K562 (cell line): ENCODE data around the gene AP1G1. TPM values are rescaled to one million over a fixed set of nuclear protein-coding genes. Genes with fewer than 3 reads are reported as not detected.

Source experiments
- ATF7 ChIP-seq: fragments of 450-650 bp; IDR thresholded peaks from 2 replicates; pipeline ENCODE4 v1.7.1; 2014; ENCODE audit warnings: mild to moderate bottlenecking, moderate library complexity
- CSDE1 ChIP-seq, 2 experiments: fragments of 450-650 bp; IDR thresholded peaks; 2 replicates each; pipeline ENCODE4 v1.6.1; 2016; ENCODE audit warnings: mild to moderate bottlenecking in 1 of 2
- EGR1 ChIP-seq: fragments of 450-650 bp; conservative IDR thresholded peaks from 2 replicates; pipeline ENCODE4 v1.6.1; 2017; ENCODE audit warnings: mild to moderate bottlenecking
- GABPB1 ChIP-seq: sonication (generic); formaldehyde crosslinking; IDR thresholded peaks from 2 replicates; pipeline ENCODE4 v1.8.0; 2022; ENCODE audit warnings: mild to moderate bottlenecking, missing genetic modification reagents
- KAT7 ChIP-seq: sonication (generic); formaldehyde crosslinking; IDR thresholded peaks from 2 replicates; pipeline ENCODE4 v1.8.0; 2022; ENCODE audit warnings: missing genetic modification reagents, mild to moderate bottlenecking, borderline replicate concordance
- NR2C1 ChIP-seq, 2 experiments: fragments of 450-650 bp; IDR thresholded peaks; 2 replicates each; pipeline ENCODE4 v1.6.1; 2017; ENCODE audit warnings: mild to moderate bottlenecking in 2 of 2, antibody characterized with exemption in 1 of 2, inconsistent platforms in 1 of 2, missing compliant biosample characterization in 1 of 2, missing genetic modification characterization in 1 of 2
- RHOXF2B ChIP-seq: fragments of 250-450 bp; sonication (Bioruptor Pico); conservative IDR thresholded peaks from 2 replicates; pipeline ENCODE4 v1.5.1; 2021
- SAFB ChIP-seq: fragments of 200-400 bp; formaldehyde crosslinking; IDR thresholded peaks from 2 replicates; pipeline ENCODE4 v1.6.1; 2017; ENCODE audit warnings: low read depth, low read length, borderline replicate concordance
- ZNF197 ChIP-seq: fragments of 200-800 bp; sonication (Bioruptor generic); IDR thresholded peaks from 2 replicates; pipeline ENCODE4 v1.6.1; 2016; ENCODE audit warnings: low read depth, missing genetic modification characterization, missing compliant biosample characterization
- polyA plus RNA-seq, 8 experiments: library from polyadenylated mRNA; depleted of rRNA in 4 of 8; stranded (reverse) in 5 of 8; unstranded in 3 of 8; fragments of >200 nt; fragmentation: Nextera tagmentation in 2 of 8; fragmentation: Illumina TruSeq in 1 of 8; extraction: Ambion mirVana in 2 of 8; extraction: Trizol in 1 of 8; gene quantifications; 2 replicates each; pipeline versions ENCODE4 v1.2.1 to v1.2.3, GENCODE V29; 2011 to 2014; ENCODE audit warnings: inconsistent platforms in 1 of 8, missing spikeins in 1 of 8
- total RNA-seq, 7 experiments: library from RNA; depleted of rRNA in 6 of 7; stranded (reverse); fragments of >200 nt in 6 of 7; fragmentation: Illumina TruSeq in 2 of 7; extraction: Trizol in 2 of 7; gene quantifications; 2 replicates each; pipeline versions ENCODE4 v1.2.1 to v1.2.3, GENCODE V29; 2011 to 2021; ENCODE audit warnings: low replicate concordance in 1 of 7
- TF ChIP-seq, protein P1 (sequence below): fragments of 250-450 bp; sonication (Bioruptor Pico); IDR thresholded peaks from 2 replicates; pipeline ENCODE4 v1.8.0; 2021; ENCODE audit warnings: moderate library complexity, mild to moderate bottlenecking, inconsistent platforms
- TF ChIP-seq, protein P2 (sequence below), 2 experiments: fragments of 450-650 bp in 1 of 2; sonication (generic) in 1 of 2; formaldehyde crosslinking in 1 of 2; IDR thresholded peaks; 2 replicates each; pipeline versions ENCODE4 v1.7.1 to v1.9.0; 2016 to 2022; ENCODE audit warnings: inconsistent platforms in 1 of 2, mild to moderate bottlenecking in 1 of 2, missing genetic modification reagents in 1 of 2
- TF ChIP-seq, protein P3 (sequence below), 3 experiments: fragments of 200-800 bp in 1 of 3; sonication (Bioruptor generic) in 1 of 3; sonication (generic) in 1 of 3; formaldehyde crosslinking in 1 of 3; IDR thresholded peaks; 2 replicates each; pipeline versions ENCODE4 v1.6.1 to v1.8.0; 2016 to 2022; ENCODE audit warnings: mild to moderate bottlenecking in 2 of 3, missing compliant biosample characterization in 2 of 3, missing genetic modification characterization in 2 of 3, missing genetic modification reagents in 1 of 3
- TF ChIP-seq, protein P4 (sequence below), 2 experiments: fragments of 450-650 bp; conservative IDR thresholded peaks; 2 replicates each; pipeline ENCODE4 v1.6.1; 2017; ENCODE audit warnings: mild to moderate bottlenecking in 2 of 2, moderate library complexity in 2 of 2

Gene AP1G1
- total and polyA plus RNA-seq, 9 of the 15 experiments (the other 6 are each of a cell fraction or from before 2014, with no cell fraction given), result 7.0 to 59.2 (median 42.0) TPM

DNA sequence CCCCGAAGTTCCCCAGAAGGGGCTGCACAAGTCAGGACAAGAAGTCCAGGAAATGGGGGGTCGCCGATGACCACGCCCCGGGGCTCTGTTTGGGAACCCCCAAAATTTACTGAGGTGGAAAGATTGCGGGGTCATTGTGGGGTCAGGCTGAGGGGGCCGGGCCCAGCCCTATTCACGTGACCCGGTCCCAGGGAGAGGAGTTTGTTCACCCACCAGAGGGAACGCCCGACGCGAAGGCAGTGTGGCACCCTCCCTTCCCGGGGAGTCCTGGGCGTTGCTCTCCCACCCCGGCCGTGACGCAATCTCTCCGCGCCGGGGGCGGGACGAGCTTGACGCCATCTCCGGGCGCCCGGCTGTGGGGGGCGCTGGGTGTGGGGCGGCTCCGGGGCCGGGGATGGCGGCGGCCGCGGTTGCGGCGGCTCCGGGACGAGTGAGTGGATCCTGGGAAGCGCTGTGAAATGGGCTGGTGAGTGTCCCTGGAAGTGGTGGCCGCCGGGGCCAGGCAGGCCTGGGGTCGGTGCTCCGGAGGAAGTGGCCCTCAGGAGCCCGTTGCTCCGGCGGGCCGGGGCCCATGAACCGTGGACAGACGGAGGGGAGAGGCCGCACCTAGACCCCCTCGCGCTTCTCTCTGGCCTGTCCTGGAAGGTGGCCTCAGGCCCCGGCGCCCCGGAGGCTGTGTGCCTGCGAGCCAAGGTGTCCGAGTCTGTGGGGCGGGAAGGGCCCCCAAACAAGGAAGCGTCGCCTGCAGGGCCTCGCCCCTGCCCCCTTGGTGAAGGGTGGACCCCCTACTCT, 37.2 kb upstream of the AP1G1 start, which contains the start of gene ATXN1L (continued):
- TF ChIP-seq SAFB (no peak), NR2C1 (IDR thresholded peaks at IDR 0.05) (peak; percentile 59), NR2C1 (tag; IDR thresholded peaks at IDR 0.05) (peak; percentile 53; the same call in 1 of the 2 replicates), ZNF197 (CRISPR knock-in tag) (peak; percentile 36; the same call in 1 of the 2 replicates), ATF7 (peak; percentile 85), RHOXF2B (CRISPR knock-in tag) (0 out of 2 replicates have a peak, but pooled peaks have one; percentile 48), EGR1 (peak; percentile 62), GABPB1 (CRISPR knock-in tag) (peak; percentile 23; the same call in 1 of the 2 replicates), KAT7 (CRISPR knock-in tag) (no peak), CSDE1 (IDR thresholded peaks at IDR 0.05) (peak in 1 of 2 experiments; percentile 90; a peak in 2 of 4 replicates)
- TF ChIP-seq, protein P1, sequence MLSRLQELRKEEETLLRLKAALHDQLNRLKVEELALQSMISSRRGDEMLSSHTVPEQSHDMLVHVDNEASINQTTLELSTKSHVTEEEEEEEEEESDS, result no peak
- TF ChIP-seq, protein P2, sequence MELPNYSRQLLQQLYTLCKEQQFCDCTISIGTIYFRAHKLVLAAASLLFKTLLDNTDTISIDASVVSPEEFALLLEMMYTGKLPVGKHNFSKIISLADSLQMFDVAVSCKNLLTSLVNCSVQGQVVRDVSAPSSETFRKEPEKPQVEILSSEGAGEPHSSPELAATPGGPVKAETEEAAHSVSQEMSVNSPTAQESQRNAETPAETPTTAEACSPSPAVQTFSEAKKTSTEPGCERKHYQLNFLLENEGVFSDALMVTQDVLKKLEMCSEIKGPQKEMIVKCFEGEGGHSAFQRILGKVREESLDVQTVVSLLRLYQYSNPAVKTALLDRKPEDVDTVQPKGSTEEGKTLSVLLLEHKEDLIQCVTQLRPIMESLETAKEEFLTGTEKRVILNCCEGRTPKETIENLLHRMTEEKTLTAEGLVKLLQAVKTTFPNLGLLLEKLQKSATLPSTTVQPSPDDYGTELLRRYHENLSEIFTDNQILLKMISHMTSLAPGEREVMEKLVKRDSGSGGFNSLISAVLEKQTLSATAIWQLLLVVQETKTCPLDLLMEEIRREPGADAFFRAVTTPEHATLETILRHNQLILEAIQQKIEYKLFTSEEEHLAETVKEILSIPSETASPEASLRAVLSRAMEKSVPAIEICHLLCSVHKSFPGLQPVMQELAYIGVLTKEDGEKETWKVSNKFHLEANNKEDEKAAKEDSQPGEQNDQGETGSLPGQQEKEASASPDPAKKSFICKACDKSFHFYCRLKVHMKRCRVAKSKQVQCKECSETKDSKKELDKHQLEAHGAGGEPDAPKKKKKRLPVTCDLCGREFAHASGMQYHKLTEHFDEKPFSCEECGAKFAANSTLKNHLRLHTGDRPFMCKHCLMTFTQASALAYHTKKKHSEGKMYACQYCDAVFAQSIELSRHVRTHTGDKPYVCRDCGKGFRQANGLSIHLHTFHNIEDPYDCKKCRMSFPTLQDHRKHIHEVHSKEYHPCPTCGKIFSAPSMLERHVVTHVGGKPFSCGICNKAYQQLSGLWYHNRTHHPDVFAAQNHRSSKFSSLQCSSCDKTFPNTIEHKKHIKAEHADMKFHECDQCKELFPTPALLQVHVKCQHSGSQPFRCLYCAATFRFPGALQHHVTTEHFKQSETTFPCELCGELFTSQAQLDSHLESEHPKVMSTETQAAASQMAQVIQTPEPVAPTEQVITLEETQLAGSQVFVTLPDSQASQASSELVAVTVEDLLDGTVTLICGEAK (IDR thresholded peaks at IDR 0.05), result peak; percentile 71; the same call in 1 of the 2 replicates
- TF ChIP-seq, protein P2 (CRISPR knock-in tag; IDR thresholded peaks at IDR 0.05), result no peak
- TF ChIP-seq, protein P3, sequence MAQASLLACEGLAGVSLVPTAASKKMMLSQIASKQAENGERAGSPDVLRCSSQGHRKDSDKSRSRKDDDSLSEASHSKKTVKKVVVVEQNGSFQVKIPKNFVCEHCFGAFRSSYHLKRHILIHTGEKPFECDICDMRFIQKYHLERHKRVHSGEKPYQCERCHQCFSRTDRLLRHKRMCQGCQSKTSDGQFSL (CRISPR knock-in tag; IDR thresholded peaks at IDR 0.05), result peak; percentile 98
- TF ChIP-seq, protein P3 (tag; IDR thresholded peaks at IDR 0.05), result peak in 1 of 2 experiments; percentile 98; a peak in 2 of 4 replicates
- TF ChIP-seq, protein P4, sequence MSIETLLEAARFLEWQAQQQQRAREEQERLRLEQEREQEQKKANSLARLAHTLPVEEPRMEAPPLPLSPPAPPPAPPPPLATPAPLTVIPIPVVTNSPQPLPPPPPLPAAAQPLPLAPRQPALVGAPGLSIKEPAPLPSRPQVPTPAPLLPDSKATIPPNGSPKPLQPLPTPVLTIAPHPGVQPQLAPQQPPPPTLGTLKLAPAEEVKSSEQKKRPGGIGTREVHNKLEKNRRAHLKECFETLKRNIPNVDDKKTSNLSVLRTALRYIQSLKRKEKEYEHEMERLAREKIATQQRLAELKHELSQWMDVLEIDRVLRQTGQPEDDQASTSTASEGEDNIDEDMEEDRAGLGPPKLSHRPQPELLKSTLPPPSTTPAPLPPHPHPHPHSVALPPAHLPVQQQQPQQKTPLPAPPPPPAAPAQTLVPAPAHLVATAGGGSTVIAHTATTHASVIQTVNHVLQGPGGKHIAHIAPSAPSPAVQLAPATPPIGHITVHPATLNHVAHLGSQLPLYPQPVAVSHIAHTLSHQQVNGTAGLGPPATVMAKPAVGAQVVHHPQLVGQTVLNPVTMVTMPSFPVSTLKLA (conservative IDR thresholded peaks at IDR 0.05), result peak; percentile 68 to 76
